Activated CD8-positive, alpha-beta memory T cell treated with anti-CD3 and anti-CD28 coated beads, Interleukin-2, amount 50 U/mL, for 1 hour (primary cell): ENCODE data around the gene BMP8B.

Experiments
- DNase-seq: peaks from one replicate; pipeline ENCODE4 v3.0.0-alpha.2; 2020; ENCODE audit errors: extremely low read depth

The BMP8B gene

GRCh38 chr1:39759436-39759726 lies 29.3 kb downstream of the BMP8B start:
- DNase-seq = no peak

- no peak for DNase-seq
Measured at GRCh38 chr1:39758556-39759435, 29.9 kb downstream of the BMP8B start.

- no peak for DNase-seq
Measured at GRCh38 chr1:39757501-39757900, 31.2 kb downstream of the BMP8B start.

GRCh38 chr1:39755965-39756659 lies 32.6 kb downstream of the BMP8B start:
- DNase-seq = no peak

- DNase-seq = no peak
Measured at GRCh38 chr1:39754906-39755504, 33.7 kb downstream of the BMP8B start.

GRCh38 chr1:39754026-39754570 lies 34.6 kb downstream of the BMP8B start:
- DNase-seq = no peak

- DNase-seq = no peak
Measured at GRCh38 chr1:39753132-39754025, 35.3 kb downstream of the BMP8B start.

GRCh38 chr1:39752703-39753102 lies 36.0 kb downstream of the BMP8B start:
- no peak for DNase-seq

- no peak for DNase-seq
Measured at GRCh38 chr1:39751595-39751994, 37.1 kb downstream of the BMP8B start.

GRCh38 chr1:39745016-39745670 lies 43.5 kb downstream of the BMP8B start:
- no peak for DNase-seq

GRCh38 chr1:39738622-39739366 lies 49.9 kb downstream of the BMP8B start, which contains the start of gene PPIE:
Gene PPIE, plus strand, starts transcription at chr1:39738882. Its CDS starts 19 bp downstream, at chr1:39738901.
- DNase-seq = peak; percentile 90

GRCh38 chr1:39737546-39738169 lies 51.0 kb downstream of the BMP8B start:
- DNase-seq = no peak

GRCh38 chr1:39735731-39736130 lies 52.9 kb downstream of the BMP8B start:
- DNase-seq = no peak

GRCh38 chr1:39733161-39733560 lies 55.5 kb downstream of the BMP8B start:
- DNase-seq = no peak

GRCh38 chr1:39732730-39733129 lies 55.9 kb downstream of the BMP8B start:
- DNase-seq = no peak

GRCh38 chr1:39729842-39730241 lies 58.8 kb downstream of the BMP8B start:
- no peak for DNase-seq

- no peak for DNase-seq
Measured at GRCh38 chr1:39729030-39729429, 59.6 kb downstream of the BMP8B start.

GRCh38 chr1:39727932-39728317 lies 60.7 kb downstream of the BMP8B start:
- no peak for DNase-seq

GRCh38 chr1:39727221-39727931 lies 61.3 kb downstream of the BMP8B start:
- no peak for DNase-seq
